ENCODE results near the gene ERGIC1.
A peak's percentile ranks its signal among the peaks of the same experiment; 100 is the strongest.

Gene ERGIC1

DNA sequence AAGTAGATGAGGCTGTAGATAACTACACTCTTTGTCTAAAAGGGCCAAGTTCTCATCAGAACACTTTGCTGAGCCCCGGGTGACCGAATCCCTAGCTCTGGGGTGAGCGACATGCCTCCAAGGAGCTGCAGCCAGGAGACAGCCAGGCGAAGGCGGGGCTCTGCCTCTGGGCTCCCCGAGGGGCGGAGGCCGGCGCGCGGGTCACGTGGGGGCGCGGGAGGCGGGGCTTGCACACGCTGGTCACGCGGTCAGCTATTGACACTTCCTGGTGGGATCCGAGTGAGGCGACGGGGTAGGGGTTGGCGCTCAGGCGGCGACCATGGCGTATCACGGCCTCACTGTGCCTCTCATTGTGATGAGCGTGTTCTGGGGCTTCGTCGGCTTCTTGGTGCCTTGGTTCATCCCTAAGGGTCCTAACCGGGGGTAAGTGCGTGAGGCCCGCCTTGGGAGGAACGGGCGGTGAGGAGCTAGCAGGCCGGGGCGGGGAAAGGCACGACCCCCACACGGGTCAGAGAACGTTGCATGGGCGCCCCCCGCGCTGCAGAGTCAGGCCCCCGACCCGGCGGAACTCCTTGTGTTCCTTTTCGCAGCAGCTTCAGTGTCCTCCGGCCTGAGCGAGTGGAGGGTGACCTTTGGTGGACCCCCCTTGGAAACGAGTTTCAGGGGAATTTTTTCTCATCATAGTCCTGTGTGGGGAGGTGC lies 149.6 kb downstream of the ERGIC1 start, which contains the start of gene ATP6V0E1:
TSS of gene ATP6V0E1 (plus strand) at position 230 of the 702 bp plus-strand sequence. CDS start at position 320, 90 bp downstream.
- DNase-seq (ENCODE audit: low spot score), result peak; percentile 92

DNA sequence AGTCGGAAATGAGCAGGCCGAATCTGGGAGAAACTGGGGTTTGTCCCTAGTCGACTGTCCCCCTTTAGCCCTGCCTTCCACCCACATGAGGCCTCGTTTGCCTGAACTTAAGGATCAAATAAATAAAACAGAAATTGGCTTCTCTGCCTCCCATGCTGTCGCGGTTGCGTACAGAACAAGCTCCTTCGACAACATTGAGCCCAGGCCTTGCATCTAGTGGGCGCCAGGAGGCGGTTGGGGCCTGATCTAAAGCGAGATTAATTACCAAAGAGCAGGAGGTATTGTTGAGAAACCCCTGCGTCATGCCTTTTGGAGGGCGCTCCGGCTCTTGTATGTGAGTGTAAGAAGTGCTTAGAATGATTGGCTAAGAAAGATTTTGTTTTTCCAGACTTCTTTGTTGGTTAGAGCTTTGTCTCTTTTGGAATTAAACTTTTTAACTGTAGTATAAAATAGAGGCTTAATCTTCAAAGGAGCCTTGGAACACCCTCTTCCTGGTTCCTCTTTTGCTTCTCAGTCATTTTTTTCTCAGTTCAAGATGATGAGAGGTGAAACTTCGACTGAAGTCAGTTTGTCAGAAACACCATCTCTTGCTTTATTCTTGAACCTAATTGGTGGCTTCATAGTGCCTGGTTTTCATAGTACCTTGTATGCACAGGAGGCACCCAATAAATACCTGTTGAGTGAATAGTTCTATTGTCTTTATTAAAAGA lies 150.3 kb downstream of the ERGIC1 start:
- DNase-seq (ENCODE audit: low spot score), result peak; percentile 67

DNA sequence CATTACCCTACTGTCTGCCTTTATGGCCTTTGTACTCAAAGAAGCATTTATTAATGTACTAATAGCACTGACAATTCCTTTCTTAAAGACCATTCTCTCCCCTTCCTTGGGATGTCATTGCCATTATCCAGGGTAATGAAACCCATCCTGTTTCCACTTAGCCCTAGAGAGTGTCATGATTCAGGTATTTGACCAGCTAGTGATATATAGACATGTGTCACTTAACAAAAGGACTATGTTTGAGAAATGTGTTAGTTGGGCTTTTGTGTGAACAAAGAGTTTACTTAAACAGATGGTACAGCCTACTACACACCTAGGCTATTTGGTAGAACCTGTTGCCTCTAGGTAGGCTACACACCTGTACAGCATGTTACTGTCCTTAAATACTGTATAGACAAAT lies 151.5 kb downstream of the ERGIC1 start:
- no peak for DNase-seq (ENCODE audit: low spot score)

- DNase-seq (ENCODE audit: low spot score), result no peak
Measured at GRCh38 chr5:172988276-172988675, 154.2 kb downstream of the ERGIC1 start.

DNA sequence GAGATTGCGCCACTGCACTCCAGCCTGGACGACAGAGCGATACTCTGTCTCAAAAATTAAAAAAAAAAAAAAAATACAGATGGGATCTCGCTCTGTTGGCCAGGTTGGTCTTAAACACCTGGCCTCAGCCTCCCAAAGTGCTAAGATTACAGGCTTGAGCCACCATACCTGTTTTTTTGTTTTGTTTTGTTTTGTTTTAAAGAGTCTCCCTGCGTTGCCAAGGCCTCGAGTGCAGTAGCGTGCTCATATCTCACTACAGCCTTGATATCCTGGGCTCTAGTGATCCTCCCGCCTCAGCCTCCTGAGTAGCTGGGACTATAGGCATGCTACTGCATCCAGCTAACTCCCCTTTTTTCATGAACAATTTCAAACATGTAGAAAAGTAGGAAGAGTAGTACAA lies 156.7 kb downstream of the ERGIC1 start:
- no peak for DNase-seq (ENCODE audit: low spot score)

- DNase-seq (ENCODE audit: low spot score), result no peak
Measured at GRCh38 chr5:172994405-172994804, 160.4 kb downstream of the ERGIC1 start.

GRCh38 chr5:172999372-172999973 lies 165.4 kb downstream of the ERGIC1 start:
- no peak for DNase-seq (ENCODE audit: low spot score)

DNA sequence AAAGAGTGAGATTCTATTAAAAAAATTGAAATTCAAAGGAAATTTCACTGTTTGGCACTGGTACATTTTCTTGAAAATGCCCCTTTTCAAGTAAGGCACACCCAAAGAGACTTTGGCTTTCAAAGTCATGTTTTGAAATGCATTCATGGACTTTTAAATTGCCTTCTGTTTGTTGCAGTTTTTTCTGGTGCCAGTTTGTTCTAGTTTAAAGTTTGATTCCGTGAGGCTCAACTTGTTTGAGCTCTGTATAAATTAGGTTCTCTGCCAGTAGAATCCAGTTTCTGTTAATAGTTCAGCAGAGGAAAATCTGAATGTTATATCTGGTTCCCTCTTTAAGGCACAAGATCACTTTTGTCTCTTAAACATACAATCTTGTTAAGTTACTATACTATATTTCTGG lies 165.9 kb downstream of the ERGIC1 start:
- DNase-seq (ENCODE audit: low spot score), result no peak

DNA sequence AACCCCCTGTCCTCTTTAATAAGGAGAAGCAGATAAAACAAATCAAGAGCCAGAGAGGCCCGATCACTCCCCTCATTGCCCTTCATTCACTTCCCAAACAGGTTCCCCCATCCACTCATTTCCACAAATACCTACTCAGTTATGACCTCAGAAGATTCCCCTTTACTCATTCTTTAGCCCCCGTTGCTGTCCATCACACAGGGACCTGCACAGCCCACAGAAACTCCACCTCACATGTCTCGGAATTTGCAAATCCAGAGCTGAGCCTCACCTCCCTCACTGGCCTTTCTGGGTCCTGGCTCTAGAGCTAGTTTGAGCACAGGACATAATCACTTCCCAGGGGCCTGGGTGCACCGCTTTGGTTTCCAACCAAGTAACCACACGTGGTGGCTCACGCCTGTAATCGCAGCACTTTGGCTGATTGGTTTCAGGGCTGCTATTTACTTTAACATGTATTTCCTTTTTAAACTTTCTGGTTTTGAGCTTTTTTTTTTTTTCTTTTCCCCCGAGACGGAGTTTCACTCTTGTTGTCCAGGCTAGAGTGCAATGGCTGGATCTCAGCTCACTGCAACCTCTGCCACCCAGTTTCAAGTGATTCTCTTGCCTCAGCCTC lies 167.3 kb downstream of the ERGIC1 start:
- no peak for DNase-seq (ENCODE audit: low spot score)

Measured in cerebellar cortex (tissue), 1 donor.